Ascending aorta (tissue), 2 donors: Measurements from ENCODE around the gene PSD. TPM values are rescaled to one million over a fixed set of nuclear protein-coding genes. Genes with fewer than 3 reads are reported as not detected.

ENCODE experiments used
- DNase-seq, 2 donors: peaks; one replicate each; pipeline ENCODE4 v3.0.0-alpha.2; 2019; ENCODE audit warnings: low spot score in 2 of 2
- H3K27ac ChIP-seq, 2 donors: fragments of 200-600 bp; sonication (generic); one replicate each; pipeline ENCODE4 v1.5.1; 2016 to 2017; ENCODE audit warnings: mild to moderate bottlenecking in 1 of 2
- H3K27me3 ChIP-seq: fragments of 200-600 bp; sonication (generic); one replicate; pipeline ENCODE4 v1.5.1; 2017
- H3K36me3 ChIP-seq, 2 donors: fragments of 200-600 bp; sonication (generic); one replicate each; pipeline ENCODE4 v1.5.1; 2016
- H3K4me1 ChIP-seq, 2 donors: fragments of 200-600 bp; sonication (generic); one replicate each; pipeline ENCODE4 v1.5.1; 2016 to 2017; ENCODE audit warnings: mild to moderate bottlenecking in 1 of 2
- H3K4me3 ChIP-seq, 2 donors: fragments of 200-600 bp; sonication (generic); one replicate each; pipeline ENCODE4 v1.5.1; 2016 to 2017; ENCODE audit warnings: mild to moderate bottlenecking in 1 of 2
- H3K9me3 ChIP-seq, 2 donors: fragments of 200-600 bp; sonication (generic); one replicate each; pipeline ENCODE4 v1.5.1; 2016
- intact Hi-C: fragments of 100-400 bp; cut with DNase I; formaldehyde crosslinking; loops from one replicate; pipeline ENCODE4 v1.15.1; 2023
- total RNA-seq: library from RNA; depleted of rRNA; stranded (reverse); fragments of >200 nt; gene quantifications from one replicate; pipeline ENCODE4 v1.1.0, GENCODE V29; 2016
- TF ChIP-seq, protein P1 (sequence below), 3 experiments: fragments of 200-600 bp in 2 of 3; fragments of 450-650 bp in 1 of 3; sonication (generic) in 2 of 3; IDR thresholded peaks; one replicate each; pipeline ENCODE4 v1.5.1; 2016 to 2019; ENCODE audit warnings: antibody characterized with exemption in 3 of 3, mild to moderate bottlenecking in 1 of 3, moderate library complexity in 1 of 3

PSD gene
- total RNA-seq, 1 donor from 2014 or later, result not detected

DNA sequence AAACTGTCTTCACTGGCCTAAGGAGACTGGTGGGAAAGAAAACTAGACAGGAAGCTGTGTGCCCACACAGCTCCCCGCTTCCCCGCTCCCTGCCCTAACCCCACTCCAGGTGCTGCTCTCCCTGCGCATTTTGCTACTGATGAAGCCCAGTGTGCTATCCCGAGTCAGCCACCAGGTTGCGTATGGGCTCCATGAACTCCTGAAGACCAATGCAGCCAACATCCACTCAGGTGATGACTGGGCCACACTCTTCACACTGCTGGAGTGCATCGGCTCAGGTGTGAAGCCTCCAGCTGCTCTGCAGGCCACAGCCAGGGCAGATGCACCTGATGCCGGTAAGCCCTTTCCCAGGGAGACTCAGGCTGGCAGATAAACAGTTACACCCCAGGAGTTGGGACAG, 43.3 kb downstream of the PSD start:
- TF ChIP-seq, protein P1, sequence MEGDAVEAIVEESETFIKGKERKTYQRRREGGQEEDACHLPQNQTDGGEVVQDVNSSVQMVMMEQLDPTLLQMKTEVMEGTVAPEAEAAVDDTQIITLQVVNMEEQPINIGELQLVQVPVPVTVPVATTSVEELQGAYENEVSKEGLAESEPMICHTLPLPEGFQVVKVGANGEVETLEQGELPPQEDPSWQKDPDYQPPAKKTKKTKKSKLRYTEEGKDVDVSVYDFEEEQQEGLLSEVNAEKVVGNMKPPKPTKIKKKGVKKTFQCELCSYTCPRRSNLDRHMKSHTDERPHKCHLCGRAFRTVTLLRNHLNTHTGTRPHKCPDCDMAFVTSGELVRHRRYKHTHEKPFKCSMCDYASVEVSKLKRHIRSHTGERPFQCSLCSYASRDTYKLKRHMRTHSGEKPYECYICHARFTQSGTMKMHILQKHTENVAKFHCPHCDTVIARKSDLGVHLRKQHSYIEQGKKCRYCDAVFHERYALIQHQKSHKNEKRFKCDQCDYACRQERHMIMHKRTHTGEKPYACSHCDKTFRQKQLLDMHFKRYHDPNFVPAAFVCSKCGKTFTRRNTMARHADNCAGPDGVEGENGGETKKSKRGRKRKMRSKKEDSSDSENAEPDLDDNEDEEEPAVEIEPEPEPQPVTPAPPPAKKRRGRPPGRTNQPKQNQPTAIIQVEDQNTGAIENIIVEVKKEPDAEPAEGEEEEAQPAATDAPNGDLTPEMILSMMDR (IDR thresholded peaks at IDR 0.05), result no peak
- intact Hi-C loops, result no loop called here
- peaks cover 91% of the 10 kb centered on the region in 2 donors for H3K36me3 ChIP-seq

DNA sequence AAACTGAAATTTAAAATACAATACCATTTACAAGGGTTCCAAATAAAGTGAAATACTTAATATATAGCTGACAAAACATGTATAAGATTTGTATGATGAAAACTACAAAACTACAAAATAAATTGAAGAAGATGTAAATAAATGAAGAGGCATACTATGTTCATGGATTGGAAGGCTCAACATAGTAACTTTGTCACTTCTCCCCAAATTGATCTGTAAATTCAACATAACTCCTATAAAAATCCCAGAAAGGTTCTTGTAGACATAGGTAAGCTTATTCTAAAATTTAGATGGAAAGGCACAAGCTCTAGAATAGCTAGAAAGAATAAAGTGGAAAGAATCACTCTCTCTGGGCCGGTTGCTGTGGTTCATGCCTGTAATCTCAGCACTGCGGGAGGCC, 47.3 kb downstream of the PSD start:
- Histone ChIP-seq H3K27ac (no peak overlapping the region), H3K4me3 (no peak overlapping the region), H3K9me3 (no peaks in the 10 kb centered on the region), H3K36me3 (peaks cover 91 to 95% of the 10 kb centered on the region in 2 donors), H3K4me1 (no peaks in the 10 kb centered on the region), H3K27me3 (no peaks in the 10 kb centered on the region)
- intact Hi-C loops, result no loop called here
- DNase-seq, result no peak
- TF ChIP-seq, protein P1 (IDR thresholded peaks at IDR 0.05), result no peak

More for the DNA sequence above, 43.3 kb downstream of the PSD start:
- Histone ChIP-seq H3K4me1 (no peaks in the 10 kb centered on the region), H3K4me3 (no peak overlapping the region), H3K27me3 (no peaks in the 10 kb centered on the region), H3K27ac (no peak overlapping the region), H3K9me3 (no peaks in the 10 kb centered on the region)
- no peak for DNase-seq

DNA sequence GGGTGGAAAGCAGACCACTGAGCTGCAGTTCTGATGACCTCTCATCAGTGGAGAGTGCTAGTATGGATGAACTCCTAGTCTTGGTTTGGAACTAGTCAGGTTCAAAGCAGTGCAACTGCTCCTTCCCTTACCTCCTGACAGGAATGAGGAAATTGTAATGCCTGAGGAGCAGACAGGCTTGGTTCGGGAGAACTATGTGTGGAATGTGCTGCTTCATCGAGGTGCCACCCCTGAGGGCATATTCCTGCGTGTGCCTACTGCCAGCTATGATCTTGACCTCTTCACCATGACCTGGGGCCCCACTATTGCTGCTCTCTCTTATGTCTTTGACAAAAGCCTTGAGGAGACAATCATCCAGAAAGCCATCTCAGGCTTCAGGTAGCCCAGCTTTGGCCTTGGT, 50.5 kb downstream of the PSD start:
- intact Hi-C loops, result no loop called here
- Histone ChIP-seq H3K27ac (no peak overlapping the region), H3K9me3 (no peaks in the 10 kb centered on the region), H3K4me1 (no peaks in the 10 kb centered on the region), H3K27me3 (no peaks in the 10 kb centered on the region), H3K36me3 (peaks cover 93 to 94% of the 10 kb centered on the region in 2 donors), H3K4me3 (no peak overlapping the region)
- TF ChIP-seq, protein P1 (IDR thresholded peaks at IDR 0.05), result no peak
- DNase-seq, result no peak

DNA sequence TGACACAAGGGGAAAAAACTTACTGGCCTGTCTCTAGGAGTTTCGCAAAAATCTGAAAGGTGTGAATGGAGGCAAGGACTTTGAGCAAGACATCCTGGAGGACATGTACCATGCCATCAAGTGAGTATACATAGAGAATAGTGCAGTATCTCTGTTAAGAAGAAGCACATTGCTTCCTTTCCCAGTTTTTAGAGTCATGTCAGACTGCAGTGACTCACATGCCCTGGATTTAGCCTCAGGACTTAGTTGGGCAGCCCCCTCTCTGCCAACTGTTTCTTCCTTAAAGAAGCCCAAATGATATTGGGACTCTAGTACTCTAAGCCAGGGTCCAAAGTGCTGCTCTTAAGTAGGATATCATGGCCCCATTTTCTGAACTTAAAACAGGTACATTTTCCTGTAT, 51.1 kb downstream of the PSD start:
- Histone ChIP-seq H3K4me1 (no peaks in the 10 kb centered on the region), H3K27me3 (no peaks in the 10 kb centered on the region), H3K27ac (no peak overlapping the region), H3K4me3 (no peak overlapping the region), H3K9me3 (no peaks in the 10 kb centered on the region), H3K36me3 (peaks cover 95 to 97% of the 10 kb centered on the region in 2 donors)
- TF ChIP-seq, protein P1 (IDR thresholded peaks at IDR 0.05), result no peak
- DNase-seq, result no peak
- intact Hi-C loops, result no loop called here

DNA sequence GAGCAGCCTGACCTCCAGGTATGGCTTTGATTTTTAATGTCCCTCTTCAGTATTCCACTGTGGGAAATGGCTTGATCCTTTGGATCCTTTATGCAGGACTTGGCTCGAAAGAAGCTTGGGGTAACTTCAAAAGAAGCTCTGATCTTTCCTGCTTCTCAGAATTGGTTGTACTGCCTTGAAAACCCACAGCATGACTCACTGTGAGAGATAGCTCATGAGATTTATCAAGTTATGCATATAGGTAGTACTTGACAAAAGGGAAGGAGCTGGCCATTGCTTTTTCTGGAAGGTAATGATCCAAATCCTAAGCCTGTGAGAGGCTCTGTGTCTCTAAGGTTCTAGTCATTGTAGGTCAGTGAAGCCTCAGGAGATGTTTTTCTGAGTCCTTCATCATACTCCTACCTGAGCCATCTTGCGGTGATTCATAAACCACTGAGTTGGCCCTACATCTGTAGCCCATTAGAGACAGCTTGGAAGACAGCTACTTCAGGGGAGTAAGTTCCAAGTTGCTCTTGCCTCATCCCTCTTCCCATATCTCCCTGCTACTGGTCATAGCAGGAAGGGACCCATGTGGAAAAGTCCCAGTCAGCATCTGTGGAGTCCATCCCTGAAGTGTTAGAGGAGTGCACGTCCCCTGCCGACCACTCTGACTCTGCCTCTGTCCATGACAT, 59.7 kb downstream of the PSD start:
- intact Hi-C loops, result no loop called here
- Histone ChIP-seq H3K9me3 (no peaks in the 10 kb centered on the region), H3K4me3 (no peak overlapping the region), H3K27me3 (no peaks in the 10 kb centered on the region), H3K36me3 (peaks cover 79 to 90% of the 10 kb centered on the region in 2 donors), H3K27ac (no peak overlapping the region), H3K4me1 (no peaks in the 10 kb centered on the region)
- TF ChIP-seq, protein P1 (IDR thresholded peaks at IDR 0.05), result no peak
- DNase-seq, result no peak
